Duodenal mucosa (tissue), 2 donors: Measurements from ENCODE around the gene BNC2.

Experiments used
- H3K27ac ChIP-seq: one replicate; pipeline ENCODE4 v1.7.0; 2013; ENCODE audit warnings: low read depth, low read length
- H3K27me3 ChIP-seq, 2 donors: one replicate each; pipeline ENCODE4 v1.7.0; 2013; ENCODE audit warnings: low read length in 2 of 2, control low read depth in 1 of 2; ENCODE audit not compliant: insufficient read depth in 2 of 2, control insufficient read depth in 1 of 2
- H3K36me3 ChIP-seq, 2 donors: one replicate each; pipeline ENCODE4 v1.7.0; 2013; ENCODE audit warnings: low read length in 2 of 2, control low read depth in 1 of 2; ENCODE audit not compliant: insufficient read depth in 2 of 2, control insufficient read depth in 1 of 2
- H3K4me1 ChIP-seq, 2 donors: one replicate each; pipeline ENCODE4 v1.7.0; 2013; ENCODE audit warnings: low read length in 2 of 2, control low read depth in 1 of 2; ENCODE audit not compliant: insufficient read depth in 2 of 2, control insufficient read depth in 1 of 2
- H3K4me3 ChIP-seq, 2 donors: one replicate each; pipeline ENCODE4 v1.7.0; 2013; ENCODE audit warnings: low read length in 2 of 2, low read depth in 1 of 2
- H3K9ac ChIP-seq, 2 donors: one replicate each; pipeline ENCODE4 v1.7.0; 2013; ENCODE audit warnings: low read length in 2 of 2, low read depth in 1 of 2
- H3K9me3 ChIP-seq, 2 donors: one replicate each; pipeline ENCODE4 v1.7.0; 2013; ENCODE audit warnings: low read length in 2 of 2, control low read depth in 1 of 2; ENCODE audit not compliant: control insufficient read depth in 1 of 2

The BNC2 gene

GRCh38 chr9:16687678-16688369 lies 182.6 kb downstream of the BNC2 start:
- no peaks in the 10 kb centered on the region for H3K36me3 ChIP-seq
- H3K9me3 ChIP-seq = no peaks in the 10 kb centered on the region
- H3K4me3 ChIP-seq = no peak overlapping the region
- H3K4me1 ChIP-seq = no peaks in the 10 kb centered on the region
- no peak overlapping the region for H3K9ac ChIP-seq
- H3K27me3 ChIP-seq = no peaks in the 10 kb centered on the region
- H3K27ac ChIP-seq = no peak overlapping the region

- Histone ChIP-seq H3K4me3 (no peak overlapping the region), H3K4me1 (no peaks in the 10 kb centered on the region), H3K27ac (no peak overlapping the region), H3K9me3 (no peaks in the 10 kb centered on the region), H3K27me3 (no peaks in the 10 kb centered on the region), H3K9ac (no peak overlapping the region), H3K36me3 (no peaks in the 10 kb centered on the region)
These were observed 187.1 kb downstream of the BNC2 start for GRCh38 chr9:16683326-16683725.

GRCh38 chr9:16682273-16682672 lies 188.2 kb downstream of the BNC2 start:
- H3K27ac ChIP-seq = no peak overlapping the region
- H3K4me1 ChIP-seq = no peaks in the 10 kb centered on the region
- H3K9ac ChIP-seq = no peak overlapping the region
- H3K9me3 ChIP-seq = no peaks in the 10 kb centered on the region
- no peaks in the 10 kb centered on the region for H3K36me3 ChIP-seq
- H3K4me3 ChIP-seq = no peak overlapping the region
- H3K27me3 ChIP-seq = no peaks in the 10 kb centered on the region

DNA sequence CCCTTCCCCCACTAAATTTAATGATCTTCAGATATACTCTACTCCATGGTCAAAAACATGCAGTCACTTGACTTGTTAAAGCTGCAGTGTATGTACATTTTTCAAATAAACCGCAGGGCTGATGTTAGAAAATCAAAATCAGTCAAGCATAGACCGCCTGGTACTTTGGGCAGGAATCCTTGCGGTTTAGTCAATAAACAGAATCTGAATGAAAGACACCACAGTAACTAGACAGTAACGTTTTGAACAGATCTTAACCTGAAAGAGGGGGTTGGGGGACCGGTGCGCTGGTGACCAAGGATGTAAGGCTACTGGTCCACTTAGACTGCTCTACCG lies 188.8 kb downstream of the BNC2 start:
- H3K27ac ChIP-seq = no peak overlapping the region
- no peaks in the 10 kb centered on the region for H3K27me3 ChIP-seq
- H3K36me3 ChIP-seq = no peaks in the 10 kb centered on the region
- H3K9ac ChIP-seq = no peak overlapping the region
- H3K4me3 ChIP-seq = no peak overlapping the region
- no peaks in the 10 kb centered on the region for H3K9me3 ChIP-seq
- no peaks in the 10 kb centered on the region for H3K4me1 ChIP-seq

DNA sequence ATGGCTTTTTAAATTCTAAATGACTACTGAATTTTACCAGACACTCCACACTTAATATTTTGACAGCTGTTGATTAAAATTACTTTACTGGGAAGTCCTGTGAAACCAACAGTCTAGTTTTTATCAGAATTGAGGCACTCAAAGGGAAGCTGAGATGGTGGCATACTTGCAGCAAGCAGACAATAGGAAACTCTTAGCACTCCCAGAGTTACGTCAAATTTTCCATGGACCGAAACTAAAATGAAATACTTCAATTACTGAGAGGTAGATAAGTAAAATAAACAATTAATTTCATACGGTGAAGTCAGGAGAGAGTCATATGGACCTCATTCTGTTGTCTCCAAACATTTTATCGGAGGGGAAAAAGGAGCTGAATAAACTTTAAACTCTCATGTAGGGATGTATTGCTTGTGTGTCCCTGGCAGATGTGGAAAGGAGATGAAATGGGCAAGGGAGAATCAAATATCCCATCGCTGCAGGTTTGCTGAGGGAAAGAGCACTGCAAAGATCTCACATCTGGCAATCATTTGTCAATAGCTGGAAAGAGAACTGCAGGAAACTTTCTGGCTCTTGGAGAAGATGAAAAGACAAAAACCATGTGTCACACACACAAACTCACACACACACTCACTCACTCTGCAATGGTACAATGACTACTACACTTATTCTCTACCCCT lies 189.4 kb downstream of the BNC2 start:
- H3K27ac ChIP-seq = no peak overlapping the region
- H3K36me3 ChIP-seq = no peaks in the 10 kb centered on the region
- no peaks in the 10 kb centered on the region for H3K4me1 ChIP-seq
- H3K4me3 ChIP-seq = no peak overlapping the region
- no peaks in the 10 kb centered on the region for H3K27me3 ChIP-seq
- H3K9ac ChIP-seq = no peak overlapping the region
- H3K9me3 ChIP-seq = no peaks in the 10 kb centered on the region

DNA sequence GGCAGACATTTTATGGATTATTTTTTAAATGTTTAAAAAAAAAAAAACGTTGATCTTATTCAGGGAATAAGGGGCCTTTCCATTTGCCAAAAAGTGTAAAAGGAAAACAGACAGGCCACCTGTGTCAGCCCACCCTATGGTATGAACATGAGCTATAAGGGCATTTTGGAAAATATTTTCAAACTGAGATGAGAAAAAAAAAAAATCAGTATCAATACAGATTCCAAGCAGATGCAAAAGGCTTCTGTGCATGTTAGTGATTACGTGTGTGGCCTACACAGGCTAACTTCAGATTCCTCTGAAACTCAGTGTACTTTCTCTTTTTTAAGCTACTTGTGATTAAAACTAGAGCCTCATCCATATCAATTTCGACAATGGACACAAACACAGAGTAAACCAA lies 189.9 kb downstream of the BNC2 start:
- Histone ChIP-seq H3K27me3 (no peaks in the 10 kb centered on the region), H3K9ac (no peak overlapping the region), H3K4me1 (no peaks in the 10 kb centered on the region), H3K36me3 (no peaks in the 10 kb centered on the region), H3K4me3 (no peak overlapping the region), H3K27ac (no peak overlapping the region), H3K9me3 (no peaks in the 10 kb centered on the region)

- Histone ChIP-seq H3K36me3 (no peaks in the 10 kb centered on the region), H3K27ac (no peak overlapping the region), H3K9ac (no peak overlapping the region), H3K4me3 (no peak overlapping the region), H3K4me1 (no peaks in the 10 kb centered on the region), H3K9me3 (no peaks in the 10 kb centered on the region), H3K27me3 (no peaks in the 10 kb centered on the region)
These were observed 191.1 kb downstream of the BNC2 start for GRCh38 chr9:16679327-16679821.

- Histone ChIP-seq H3K27me3 (no peaks in the 10 kb centered on the region), H3K9me3 (no peaks in the 10 kb centered on the region), H3K4me1 (no peaks in the 10 kb centered on the region), H3K36me3 (no peaks in the 10 kb centered on the region), H3K4me3 (no peak overlapping the region), H3K9ac (no peak overlapping the region), H3K27ac (no peak overlapping the region)
These were observed 194.0 kb downstream of the BNC2 start for GRCh38 chr9:16676519-16676918.

GRCh38 chr9:16675131-16675530 lies 195.3 kb downstream of the BNC2 start:
- Histone ChIP-seq H3K9ac (no peak overlapping the region), H3K9me3 (no peaks in the 10 kb centered on the region), H3K27me3 (no peaks in the 10 kb centered on the region), H3K4me3 (no peak overlapping the region), H3K36me3 (no peaks in the 10 kb centered on the region), H3K27ac (no peak overlapping the region), H3K4me1 (no peaks in the 10 kb centered on the region)

DNA sequence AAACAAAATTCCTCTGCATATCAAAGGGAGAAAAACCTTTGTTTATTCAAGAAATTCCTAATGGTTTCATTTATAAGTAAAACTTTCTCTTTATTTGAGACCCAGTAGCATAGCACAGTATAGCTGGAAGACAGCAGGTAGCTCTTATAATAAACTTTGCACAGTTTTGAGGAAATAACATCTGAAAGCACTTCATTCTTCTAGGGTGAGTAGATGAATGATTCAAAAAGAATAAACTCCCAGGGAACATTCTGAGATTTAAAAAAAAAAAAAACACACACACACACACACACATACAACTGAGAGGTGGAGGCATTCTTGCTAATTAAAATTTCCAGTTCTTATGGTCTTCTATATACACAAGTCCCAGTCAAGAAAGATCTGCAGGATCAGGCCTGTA lies 197.3 kb downstream of the BNC2 start:
- Histone ChIP-seq H3K9me3 (no peaks in the 10 kb centered on the region), H3K27ac (no peak overlapping the region), H3K9ac (no peak overlapping the region), H3K27me3 (no peaks in the 10 kb centered on the region), H3K4me3 (no peak overlapping the region), H3K4me1 (no peaks in the 10 kb centered on the region), H3K36me3 (no peaks in the 10 kb centered on the region)
